22Rv1 (cell line): ENCODE results near the gene BACH2.
"Not testable (repeated sequence)": the region's sequence is repeated elsewhere in the genome, so short reads cannot be mapped to it uniquely, and the experiment has no call there.

ENCODE experiments used
- H3K27ac ChIP-seq: fragments of 450-650 bp; 2 replicates; pipeline ENCODE4 v1.5.1; 2017
- CTCF ChIP-seq: fragments of 450-650 bp; IDR thresholded peaks from 2 replicates; pipeline ENCODE4 v1.5.1; 2017; ENCODE audit warnings: mild to moderate bottlenecking
- ZFX ChIP-seq: fragments of 450-650 bp; IDR thresholded peaks from 2 replicates; pipeline ENCODE4 v1.6.1; 2017; ENCODE audit warnings: antibody characterized with exemption, borderline replicate concordance

The BACH2 gene

GRCh38 chr6:90296341-90297114, at the start of gene BACH2:
Gene BACH2, minus strand, starts transcription at chr6:90296843. Its CDS starts 287,999 bp downstream, at chr6:90008844.
- no peak within 1 kb of the TSS for H3K27ac ChIP-seq
- TF ChIP-seq ZFX (no peak), CTCF (no peak)

DNA sequence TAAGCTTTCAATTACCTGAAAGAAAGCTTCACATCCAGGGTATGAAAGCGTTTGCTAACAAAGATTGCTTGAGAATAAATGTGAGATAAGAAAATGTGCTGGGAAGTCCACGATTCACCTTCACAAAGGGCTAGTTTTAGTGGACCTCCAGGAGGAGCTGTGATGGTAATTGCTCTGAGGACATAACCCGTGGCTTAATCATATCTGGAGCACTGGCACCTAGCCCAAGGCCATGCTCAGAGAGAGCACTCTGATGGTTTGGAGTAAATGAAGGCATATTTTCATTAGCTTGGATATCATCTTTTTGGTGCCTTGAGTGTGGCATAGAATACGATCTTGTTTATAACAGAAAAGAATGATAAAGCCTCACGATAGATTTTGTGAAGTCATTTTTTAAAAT, 46.9 kb upstream of the BACH2 start:
- TF ChIP-seq ZFX = no peak
- no peak for TF ChIP-seq CTCF

GRCh38 chr6:90338409-90338808, 41.8 kb upstream of the BACH2 start:
- no peak for TF ChIP-seq ZFX
- no peak for TF ChIP-seq CTCF
- H3K27ac ChIP-seq = no peak overlapping the region

More for the DNA sequence above, 46.9 kb upstream of the BACH2 start:
- no peak overlapping the region for H3K27ac ChIP-seq

GRCh38 chr6:90336388-90336947, 39.8 kb upstream of the BACH2 start:
- TF ChIP-seq ZFX (no peak), CTCF (no peak)
- no peak overlapping the region for H3K27ac ChIP-seq

DNA sequence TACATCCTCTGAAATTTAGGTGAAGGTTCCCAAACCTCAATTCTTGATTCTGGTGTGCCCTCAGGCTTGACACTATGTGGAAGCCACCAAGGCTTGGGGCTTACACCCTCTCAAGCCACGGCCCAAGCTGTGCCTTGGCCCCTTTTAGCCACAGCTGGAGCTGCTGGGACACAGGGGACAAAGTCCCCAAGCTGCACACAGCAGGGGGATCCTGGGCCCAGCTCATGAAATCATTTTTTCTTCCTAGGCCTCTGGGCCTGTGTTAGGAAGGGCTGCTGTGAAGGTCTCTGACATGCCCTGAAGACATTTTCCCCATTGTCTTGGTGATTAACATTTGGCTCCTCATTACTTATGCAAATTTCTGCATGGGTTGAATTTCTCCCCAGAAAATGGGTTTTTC, 37.3 kb upstream of the BACH2 start:
- no peak overlapping the region for H3K27ac ChIP-seq
- TF ChIP-seq CTCF (no peak), ZFX (no peak)

GRCh38 chr6:90332978-90333543, 36.4 kb upstream of the BACH2 start:
- not testable (repeated sequence) for H3K27ac ChIP-seq

- TF ChIP-seq CTCF (no peak), ZFX (no peak)
- no peak overlapping the region for H3K27ac ChIP-seq
These were observed 32.9 kb upstream of the BACH2 start for GRCh38 chr6:90329386-90330077.
